Mucosa of descending colon (tissue), 3 donors: Measurements from ENCODE around the gene BCL11B. TPM values are rescaled to one million over a fixed set of nuclear protein-coding genes. Genes with fewer than 3 reads are reported as not detected.
A peak's percentile ranks its signal among the peaks of the same experiment; 100 is the strongest.

Source experiments
- ATAC-seq: fragments of 200-7000 bp; cut with Tn5 transposase; one replicate; pipeline ENCODE4 v1.9.1; 2020; ENCODE audit warnings: mild to moderate bottlenecking, moderate library complexity
- DNase-seq, 3 donors: peaks; one replicate each; pipeline ENCODE4 v3.0.0-alpha.2; 2020
- H3K36me3 ChIP-seq: fragments of 200-600 bp; one replicate; pipeline ENCODE4 v1.8.0; 2021; ENCODE audit warnings: low read depth, mild to moderate bottlenecking
- H3K4me1 ChIP-seq: fragments of 200-600 bp; one replicate; pipeline ENCODE4 v1.8.0; 2021; ENCODE audit warnings: low read depth, mild to moderate bottlenecking
- H3K4me3 ChIP-seq: fragments of 200-600 bp; one replicate; pipeline ENCODE4 v1.8.0; 2021; ENCODE audit warnings: mild to moderate bottlenecking
- H3K9me3 ChIP-seq: fragments of 200-600 bp; one replicate; pipeline ENCODE4 v1.8.0; 2021; ENCODE audit warnings: mild to moderate bottlenecking
- intact Hi-C, 2 donors: fragments of 100-400 bp; cut with DNase I in 1 of 2; cut with micrococcal nuclease in 1 of 2; formaldehyde crosslinking; loops; one replicate each; pipeline versions ENCODE4 v1.11.0 to v1.11.1; 2022; cut with DNase I, micrococcal nuclease
- total RNA-seq, 3 donors: library from RNA; stranded (reverse); fragmentation: NEBNext Ultra II Directional in 2 of 3; extraction: Animal tissue kit (Norgen Biotek cat#: 25700) in 2 of 3; gene quantifications; one replicate each; pipeline versions ENCODE4 v1.2.1 to v1.2.4, GENCODE V29; 2021 to 2023
- TF ChIP-seq, protein P1 (sequence below): fragments of 200-600 bp; IDR thresholded peaks from one replicate; pipeline ENCODE4 v1.8.0; 2022; ENCODE audit warnings: antibody characterized with exemption, mild to moderate bottlenecking
- donor health status: DM: no; HTN: no; CAD: no; lungs with moderate emphysema.
- donor health status: DM: no; HTN: no; CAD: no.
- donor health status: DM: no; HTN: yes; CAD: no.

The BCL11B gene
- total RNA-seq, 3 donors from 2014 or later, result 2.5 to 5.6 (median 4.9) TPM

DNA sequence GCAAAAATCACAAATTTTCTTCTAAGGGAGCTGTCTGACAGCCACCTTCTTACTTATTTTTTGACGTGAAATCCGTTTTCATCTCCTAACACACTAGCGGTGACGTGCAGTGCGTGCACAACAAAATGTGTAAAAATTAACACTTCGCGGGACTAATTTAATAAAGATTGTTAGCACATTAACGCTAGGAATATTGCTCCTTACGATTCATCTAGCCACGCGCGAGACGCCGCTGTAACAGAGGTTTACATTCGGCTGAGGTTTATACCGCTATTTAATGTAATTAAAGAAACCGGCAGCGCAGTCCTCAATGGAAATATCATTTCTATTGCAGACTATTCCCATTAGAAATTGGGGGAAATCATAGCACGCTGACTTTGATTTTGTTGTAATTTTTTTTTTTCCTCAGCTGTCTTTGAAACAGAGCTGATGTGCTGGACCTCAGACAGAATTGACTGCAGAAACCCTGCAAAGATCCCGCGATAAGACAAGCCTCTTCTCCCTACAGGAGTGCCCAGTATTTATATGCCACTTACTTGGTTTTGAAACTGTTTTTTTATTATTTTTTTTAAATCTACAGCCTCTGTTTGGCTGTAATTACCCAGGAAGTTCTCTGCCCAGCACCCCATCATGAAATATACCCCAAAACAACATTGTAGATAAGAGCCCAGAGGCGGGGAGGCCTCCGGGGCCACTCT lies 31.2 kb downstream of the BCL11B start:
- Histone ChIP-seq H3K9me3 (no peaks in the 10 kb centered on the region), H3K4me1 (peaks cover 3% of the 10 kb centered on the region), H3K4me3 (no peak overlapping the region), H3K36me3 (no peaks in the 10 kb centered on the region)
- ATAC-seq, result no peak
- intact Hi-C loops, result no loop called here
- no peak for DNase-seq
- TF ChIP-seq, protein P1, sequence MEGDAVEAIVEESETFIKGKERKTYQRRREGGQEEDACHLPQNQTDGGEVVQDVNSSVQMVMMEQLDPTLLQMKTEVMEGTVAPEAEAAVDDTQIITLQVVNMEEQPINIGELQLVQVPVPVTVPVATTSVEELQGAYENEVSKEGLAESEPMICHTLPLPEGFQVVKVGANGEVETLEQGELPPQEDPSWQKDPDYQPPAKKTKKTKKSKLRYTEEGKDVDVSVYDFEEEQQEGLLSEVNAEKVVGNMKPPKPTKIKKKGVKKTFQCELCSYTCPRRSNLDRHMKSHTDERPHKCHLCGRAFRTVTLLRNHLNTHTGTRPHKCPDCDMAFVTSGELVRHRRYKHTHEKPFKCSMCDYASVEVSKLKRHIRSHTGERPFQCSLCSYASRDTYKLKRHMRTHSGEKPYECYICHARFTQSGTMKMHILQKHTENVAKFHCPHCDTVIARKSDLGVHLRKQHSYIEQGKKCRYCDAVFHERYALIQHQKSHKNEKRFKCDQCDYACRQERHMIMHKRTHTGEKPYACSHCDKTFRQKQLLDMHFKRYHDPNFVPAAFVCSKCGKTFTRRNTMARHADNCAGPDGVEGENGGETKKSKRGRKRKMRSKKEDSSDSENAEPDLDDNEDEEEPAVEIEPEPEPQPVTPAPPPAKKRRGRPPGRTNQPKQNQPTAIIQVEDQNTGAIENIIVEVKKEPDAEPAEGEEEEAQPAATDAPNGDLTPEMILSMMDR, result no peak

DNA sequence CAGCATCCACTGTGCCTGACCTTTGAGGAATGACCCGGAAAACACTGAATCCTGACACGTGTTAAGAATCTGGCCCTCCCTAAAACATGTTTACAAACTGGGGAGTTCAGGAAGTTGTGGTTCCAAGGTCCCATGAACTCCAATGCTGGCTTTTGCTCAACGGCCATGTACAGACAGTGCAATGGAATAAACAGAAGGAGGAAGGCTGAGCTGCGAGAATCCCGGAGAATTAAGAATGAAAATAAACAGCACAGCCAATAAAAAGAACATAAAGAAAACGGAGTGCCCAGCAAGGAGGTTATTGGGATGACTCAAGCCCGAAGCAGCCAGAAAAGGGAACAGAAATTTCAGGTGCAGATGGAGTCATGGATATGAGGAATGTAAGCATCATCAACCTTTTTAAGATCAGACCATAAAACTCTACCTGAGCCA lies 32.3 kb downstream of the BCL11B start:
- ATAC-seq (peak; percentile 25), DNase-seq (no peak)
- intact Hi-C loops, result no loop called here
- no peak overlapping the region for H3K4me3 ChIP-seq
- TF ChIP-seq, protein P1, result no peak
- no peaks in the 10 kb centered on the region for H3K9me3 ChIP-seq
- H3K36me3 ChIP-seq, result no peaks in the 10 kb centered on the region
- H3K4me1 ChIP-seq, result peaks cover 3% of the 10 kb centered on the region

- no peaks in the 10 kb centered on the region for H3K9me3 ChIP-seq
- no peak for ATAC-seq
- no peak for DNase-seq
- TF ChIP-seq, protein P1, result no peak
- intact Hi-C loops, result no loop called here
- no peak overlapping the region for H3K4me3 ChIP-seq
- H3K4me1 ChIP-seq, result peaks cover 3% of the 10 kb centered on the region
- H3K36me3 ChIP-seq, result no peaks in the 10 kb centered on the region
Observed at GRCh38 chr14:99238216-99238615, 33.8 kb downstream of the BCL11B start.

DNA sequence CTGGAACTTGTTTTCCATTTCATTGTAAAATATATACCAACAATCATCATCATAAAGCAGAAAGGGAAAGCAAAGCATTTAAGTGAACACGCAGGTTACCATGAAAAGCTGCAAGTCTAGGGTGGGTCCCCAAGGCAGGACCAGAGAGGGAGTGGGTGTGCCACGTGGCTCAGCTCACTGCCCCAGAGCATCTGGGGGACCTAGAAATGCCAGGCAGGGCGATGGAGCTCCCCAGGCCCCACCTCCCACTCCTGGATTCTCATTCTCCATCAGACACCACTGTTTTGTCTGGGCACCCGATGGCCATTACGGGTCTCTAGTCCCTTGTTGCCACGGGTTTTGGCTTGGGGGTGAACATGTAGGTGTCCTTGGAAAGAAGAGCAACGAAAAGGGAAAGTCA lies 34.7 kb downstream of the BCL11B start:
- H3K36me3 ChIP-seq, result no peaks in the 10 kb centered on the region
- TF ChIP-seq, protein P1, result no peak
- intact Hi-C loops, result no loop called here
- H3K4me3 ChIP-seq, result no peak overlapping the region
- peaks cover 3% of the 10 kb centered on the region for H3K4me1 ChIP-seq
- no peak for ATAC-seq
- H3K9me3 ChIP-seq, result no peaks in the 10 kb centered on the region
- no peak for DNase-seq

- intact Hi-C loops, result no loop called here
- Histone ChIP-seq H3K4me1 (no peaks in the 10 kb centered on the region), H3K36me3 (no peaks in the 10 kb centered on the region), H3K9me3 (no peaks in the 10 kb centered on the region), H3K4me3 (no peak overlapping the region)
- no peak for ATAC-seq
- TF ChIP-seq, protein P1, result no peak
- DNase-seq, result no peak
Observed at GRCh38 chr14:99236386-99237138, 35.4 kb downstream of the BCL11B start.
